K562 (cell line): ENCODE results near the gene ITSN1. TPM values are rescaled to one million over a fixed set of nuclear protein-coding genes. Genes with fewer than 3 reads are reported as not detected.

Experiments used
- DNMT1 ChIP-seq: fragments of 450-650 bp; IDR thresholded peaks from 2 replicates; pipeline ENCODE4 v1.6.1; 2016; ENCODE audit warnings: antibody characterized with exemption, mild to moderate bottlenecking
- ELF4 ChIP-seq: fragments of 450-650 bp; formaldehyde crosslinking; IDR thresholded peaks from 2 replicates; pipeline ENCODE4 v1.4.0; 2022; ENCODE audit warnings: missing genetic modification characterization
- ESRRA ChIP-seq: fragments of 450-650 bp; IDR thresholded peaks from 2 replicates; pipeline ENCODE4 v1.6.1; 2014; ENCODE audit warnings: low read depth, mild to moderate bottlenecking, moderate library complexity, borderline replicate concordance
- FIP1L1 ChIP-seq: fragments of 200-400 bp; formaldehyde crosslinking; IDR thresholded peaks from 2 replicates; pipeline ENCODE4 v1.6.1; 2018; ENCODE audit warnings: mild to moderate bottlenecking, low read depth, low read length; ENCODE audit not compliant: poor library complexity, severe bottlenecking
- L3MBTL2 ChIP-seq: fragments of 450-650 bp; IDR thresholded peaks from 2 replicates; pipeline ENCODE4 v1.6.1; 2016; ENCODE audit warnings: mild to moderate bottlenecking, moderate library complexity
- MAZ ChIP-seq, 2 experiments: fragments of 450-650 bp in 1 of 2; sonication (generic) in 1 of 2; formaldehyde crosslinking; IDR thresholded peaks in 1 of 2; conservative IDR thresholded peaks in 1 of 2; 2 replicates each; pipeline versions ENCODE4 v1.4.0 to v1.5.0; 2020; ENCODE audit warnings: mild to moderate bottlenecking in 1 of 2, missing genetic modification reagents in 1 of 2
- MED1 ChIP-seq: sonication (generic); formaldehyde crosslinking; IDR thresholded peaks from 2 replicates; pipeline ENCODE4 v1.8.1; 2023; ENCODE audit warnings: missing genetic modification reagents, borderline replicate concordance
- NR2F6 ChIP-seq: fragments of 450-650 bp; formaldehyde crosslinking; IDR thresholded peaks from 2 replicates; pipeline ENCODE4 v1.4.0; 2020; ENCODE audit warnings: mild to moderate bottlenecking
- PYGO2 ChIP-seq: fragments of 450-650 bp; IDR thresholded peaks from 2 replicates; pipeline ENCODE4 v1.6.1; 2016; ENCODE audit warnings: mild to moderate bottlenecking, missing genetic modification characterization, moderate library complexity, missing compliant biosample characterization
- TEAD2 ChIP-seq: fragments of 450-650 bp; IDR thresholded peaks from 2 replicates; pipeline ENCODE4 v1.6.1; 2016; ENCODE audit warnings: missing genetic modification characterization, control low read depth, missing compliant biosample characterization
- ZFP1 ChIP-seq: fragments of 450-650 bp; formaldehyde crosslinking; IDR thresholded peaks from 2 replicates; pipeline ENCODE4 v1.4.0; 2020; ENCODE audit warnings: mild to moderate bottlenecking, mixed read lengths
- polyA plus RNA-seq, 8 experiments: library from polyadenylated mRNA; depleted of rRNA in 4 of 8; stranded (reverse) in 5 of 8; unstranded in 3 of 8; fragments of >200 nt; fragmentation: Nextera tagmentation in 2 of 8; fragmentation: Illumina TruSeq in 1 of 8; extraction: Ambion mirVana in 2 of 8; extraction: Trizol in 1 of 8; gene quantifications; 2 replicates each; pipeline versions ENCODE4 v1.2.1 to v1.2.3, GENCODE V29; 2011 to 2014; ENCODE audit warnings: inconsistent platforms in 1 of 8, missing spikeins in 1 of 8
- total RNA-seq, 7 experiments: library from RNA; depleted of rRNA in 6 of 7; stranded (reverse); fragments of >200 nt in 6 of 7; fragmentation: Illumina TruSeq in 2 of 7; extraction: Trizol in 2 of 7; gene quantifications; 2 replicates each; pipeline versions ENCODE4 v1.2.1 to v1.2.3, GENCODE V29; 2011 to 2021; ENCODE audit warnings: low replicate concordance in 1 of 7
- TF ChIP-seq, protein P1 (sequence below), 2 experiments: fragments of 450-650 bp; IDR thresholded peaks; 2 replicates each; pipeline ENCODE4 v1.6.1; 2018; ENCODE audit warnings: mild to moderate bottlenecking in 2 of 2, low read depth in 1 of 2; ENCODE audit not compliant: partially characterized antibody in 2 of 2
- TF ChIP-seq, protein P2 (sequence below): fragments of 450-650 bp; IDR thresholded peaks from 2 replicates; pipeline ENCODE4 v1.7.1; 2018; ENCODE audit warnings: mild to moderate bottlenecking, low read depth; ENCODE audit not compliant: partially characterized antibody
- TF ChIP-seq, protein P3 (sequence below): fragments of 250-450 bp; sonication (Bioruptor Pico); IDR thresholded peaks from 2 replicates; pipeline ENCODE4 v1.8.0; 2021; ENCODE audit warnings: borderline replicate concordance, mild to moderate bottlenecking, moderate library complexity; ENCODE audit not compliant: poor library complexity, severe bottlenecking
- TF ChIP-seq, protein P4 (sequence below): sonication (generic); formaldehyde crosslinking; IDR thresholded peaks from 2 replicates; pipeline ENCODE4 v1.8.1; 2022; ENCODE audit warnings: missing genetic modification reagents
- TF ChIP-seq, protein P5 (sequence below): fragments of 450-650 bp; formaldehyde crosslinking; IDR thresholded peaks from 2 replicates; pipeline ENCODE4 v1.4.0; 2020; ENCODE audit warnings: mild to moderate bottlenecking, moderate library complexity

The ITSN1 gene
- total and polyA plus RNA-seq, 9 of the 15 experiments (the other 6 are each of a cell fraction or from before 2014, with no cell fraction given): 1.1 to 12.6 (median 4.8) TPM

DNA sequence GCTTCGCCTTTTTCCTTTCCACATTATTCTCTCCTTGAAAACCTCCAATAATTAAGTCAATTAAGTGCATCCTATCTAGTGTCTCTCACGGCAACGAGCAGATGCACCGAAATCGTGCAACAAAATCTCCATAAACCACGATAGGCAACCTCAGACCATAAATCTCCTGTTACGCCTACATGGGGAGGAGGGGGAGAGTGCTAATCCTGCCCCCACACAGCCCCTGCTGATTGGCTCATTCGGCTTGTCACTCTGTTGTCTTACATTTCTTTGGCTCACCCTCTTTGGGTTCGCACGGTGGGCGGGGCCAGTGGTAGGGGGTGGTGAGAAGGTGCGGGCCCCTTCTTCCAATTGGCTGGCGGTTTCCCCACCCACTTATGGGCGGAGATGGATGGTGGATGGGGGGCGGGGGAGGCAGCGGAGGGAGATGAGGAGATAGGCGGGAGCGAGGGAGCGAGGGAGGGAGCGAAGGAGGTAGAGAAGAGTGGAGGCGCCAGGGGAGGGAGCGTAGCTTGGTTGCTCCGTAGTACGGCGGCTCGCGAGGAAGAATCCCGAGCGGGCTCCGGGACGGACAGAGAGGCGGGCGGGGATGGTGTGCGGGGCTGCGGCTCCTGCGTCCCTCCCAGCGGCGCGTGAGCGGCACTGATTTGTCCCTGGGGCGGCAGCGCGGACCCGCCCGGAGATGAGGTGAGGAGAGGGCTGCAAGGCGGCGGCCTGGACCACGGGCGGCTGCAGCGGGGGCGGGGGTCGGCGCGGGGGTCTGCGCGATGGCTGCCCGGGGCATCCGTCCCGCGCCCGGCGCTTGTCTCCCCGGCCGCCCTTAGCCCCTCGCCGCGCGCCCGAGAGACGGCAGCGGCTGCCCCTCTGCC lies at the start of gene ITSN1 (continued):
- TF ChIP-seq, protein P1, sequence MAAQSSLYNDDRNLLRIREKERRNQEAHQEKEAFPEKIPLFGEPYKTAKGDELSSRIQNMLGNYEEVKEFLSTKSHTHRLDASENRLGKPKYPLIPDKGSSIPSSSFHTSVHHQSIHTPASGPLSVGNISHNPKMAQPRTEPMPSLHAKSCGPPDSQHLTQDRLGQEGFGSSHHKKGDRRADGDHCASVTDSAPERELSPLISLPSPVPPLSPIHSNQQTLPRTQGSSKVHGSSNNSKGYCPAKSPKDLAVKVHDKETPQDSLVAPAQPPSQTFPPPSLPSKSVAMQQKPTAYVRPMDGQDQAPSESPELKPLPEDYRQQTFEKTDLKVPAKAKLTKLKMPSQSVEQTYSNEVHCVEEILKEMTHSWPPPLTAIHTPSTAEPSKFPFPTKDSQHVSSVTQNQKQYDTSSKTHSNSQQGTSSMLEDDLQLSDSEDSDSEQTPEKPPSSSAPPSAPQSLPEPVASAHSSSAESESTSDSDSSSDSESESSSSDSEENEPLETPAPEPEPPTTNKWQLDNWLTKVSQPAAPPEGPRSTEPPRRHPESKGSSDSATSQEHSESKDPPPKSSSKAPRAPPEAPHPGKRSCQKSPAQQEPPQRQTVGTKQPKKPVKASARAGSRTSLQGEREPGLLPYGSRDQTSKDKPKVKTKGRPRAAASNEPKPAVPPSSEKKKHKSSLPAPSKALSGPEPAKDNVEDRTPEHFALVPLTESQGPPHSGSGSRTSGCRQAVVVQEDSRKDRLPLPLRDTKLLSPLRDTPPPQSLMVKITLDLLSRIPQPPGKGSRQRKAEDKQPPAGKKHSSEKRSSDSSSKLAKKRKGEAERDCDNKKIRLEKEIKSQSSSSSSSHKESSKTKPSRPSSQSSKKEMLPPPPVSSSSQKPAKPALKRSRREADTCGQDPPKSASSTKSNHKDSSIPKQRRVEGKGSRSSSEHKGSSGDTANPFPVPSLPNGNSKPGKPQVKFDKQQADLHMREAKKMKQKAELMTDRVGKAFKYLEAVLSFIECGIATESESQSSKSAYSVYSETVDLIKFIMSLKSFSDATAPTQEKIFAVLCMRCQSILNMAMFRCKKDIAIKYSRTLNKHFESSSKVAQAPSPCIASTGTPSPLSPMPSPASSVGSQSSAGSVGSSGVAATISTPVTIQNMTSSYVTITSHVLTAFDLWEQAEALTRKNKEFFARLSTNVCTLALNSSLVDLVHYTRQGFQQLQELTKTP (IDR thresholded peaks at IDR 0.05; ENCODE audit: low read depth in 1 of 2, partially characterized antibody in 2 of 2): no peak
- no peak for TF ChIP-seq NR2F6 (CRISPR knock-in tag)
- TF ChIP-seq ELF4: peak; percentile 86; the same call in 1 of the 2 replicates
- no peak for TF ChIP-seq MED1 (CRISPR knock-in tag)
- TF ChIP-seq, protein P2, sequence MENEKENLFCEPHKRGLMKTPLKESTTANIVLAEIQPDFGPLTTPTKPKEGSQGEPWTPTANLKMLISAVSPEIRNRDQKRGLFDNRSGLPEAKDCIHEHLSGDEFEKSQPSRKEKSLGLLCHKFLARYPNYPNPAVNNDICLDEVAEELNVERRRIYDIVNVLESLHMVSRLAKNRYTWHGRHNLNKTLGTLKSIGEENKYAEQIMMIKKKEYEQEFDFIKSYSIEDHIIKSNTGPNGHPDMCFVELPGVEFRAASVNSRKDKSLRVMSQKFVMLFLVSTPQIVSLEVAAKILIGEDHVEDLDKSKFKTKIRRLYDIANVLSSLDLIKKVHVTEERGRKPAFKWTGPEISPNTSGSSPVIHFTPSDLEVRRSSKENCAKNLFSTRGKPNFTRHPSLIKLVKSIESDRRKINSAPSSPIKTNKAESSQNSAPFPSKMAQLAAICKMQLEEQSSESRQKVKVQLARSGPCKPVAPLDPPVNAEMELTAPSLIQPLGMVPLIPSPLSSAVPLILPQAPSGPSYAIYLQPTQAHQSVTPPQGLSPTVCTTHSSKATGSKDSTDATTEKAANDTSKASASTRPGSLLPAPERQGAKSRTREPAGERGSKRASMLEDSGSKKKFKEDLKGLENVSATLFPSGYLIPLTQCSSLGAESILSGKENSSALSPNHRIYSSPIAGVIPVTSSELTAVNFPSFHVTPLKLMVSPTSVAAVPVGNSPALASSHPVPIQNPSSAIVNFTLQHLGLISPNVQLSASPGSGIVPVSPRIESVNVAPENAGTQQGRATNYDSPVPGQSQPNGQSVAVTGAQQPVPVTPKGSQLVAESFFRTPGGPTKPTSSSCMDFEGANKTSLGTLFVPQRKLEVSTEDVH: peak; percentile 63
- peak; percentile 55 for TF ChIP-seq ESRRA
- TF ChIP-seq FIP1L1: no peak
- TF ChIP-seq, protein P3, sequence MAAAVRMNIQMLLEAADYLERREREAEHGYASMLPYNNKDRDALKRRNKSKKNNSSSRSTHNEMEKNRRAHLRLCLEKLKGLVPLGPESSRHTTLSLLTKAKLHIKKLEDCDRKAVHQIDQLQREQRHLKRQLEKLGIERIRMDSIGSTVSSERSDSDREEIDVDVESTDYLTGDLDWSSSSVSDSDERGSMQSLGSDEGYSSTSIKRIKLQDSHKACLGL: no peak
- no peak for TF ChIP-seq PYGO2 (tag)
- no peak; the same call in 1 of the 2 replicates for TF ChIP-seq L3MBTL2
- TF ChIP-seq, protein P4, sequence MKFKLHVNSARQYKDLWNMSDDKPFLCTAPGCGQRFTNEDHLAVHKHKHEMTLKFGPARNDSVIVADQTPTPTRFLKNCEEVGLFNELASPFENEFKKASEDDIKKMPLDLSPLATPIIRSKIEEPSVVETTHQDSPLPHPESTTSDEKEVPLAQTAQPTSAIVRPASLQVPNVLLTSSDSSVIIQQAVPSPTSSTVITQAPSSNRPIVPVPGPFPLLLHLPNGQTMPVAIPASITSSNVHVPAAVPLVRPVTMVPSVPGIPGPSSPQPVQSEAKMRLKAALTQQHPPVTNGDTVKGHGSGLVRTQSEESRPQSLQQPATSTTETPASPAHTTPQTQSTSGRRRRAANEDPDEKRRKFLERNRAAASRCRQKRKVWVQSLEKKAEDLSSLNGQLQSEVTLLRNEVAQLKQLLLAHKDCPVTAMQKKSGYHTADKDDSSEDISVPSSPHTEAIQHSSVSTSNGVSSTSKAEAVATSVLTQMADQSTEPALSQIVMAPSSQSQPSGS (CRISPR knock-in tag): no peak
- peak in 1 of 2 experiments; percentile 94; a peak in 2 of 4 replicates for TF ChIP-seq MAZ (CRISPR knock-in tag; conservative IDR thresholded peaks at IDR 0.05 in 1 of 2, IDR thresholded peaks at IDR 0.05 in 1 of 2)
- TF ChIP-seq DNMT1: no peak
- no peak for TF ChIP-seq TEAD2 (tag)
- no peak for TF ChIP-seq ZFP1 (CRISPR knock-in tag)
- TF ChIP-seq, protein P5, sequence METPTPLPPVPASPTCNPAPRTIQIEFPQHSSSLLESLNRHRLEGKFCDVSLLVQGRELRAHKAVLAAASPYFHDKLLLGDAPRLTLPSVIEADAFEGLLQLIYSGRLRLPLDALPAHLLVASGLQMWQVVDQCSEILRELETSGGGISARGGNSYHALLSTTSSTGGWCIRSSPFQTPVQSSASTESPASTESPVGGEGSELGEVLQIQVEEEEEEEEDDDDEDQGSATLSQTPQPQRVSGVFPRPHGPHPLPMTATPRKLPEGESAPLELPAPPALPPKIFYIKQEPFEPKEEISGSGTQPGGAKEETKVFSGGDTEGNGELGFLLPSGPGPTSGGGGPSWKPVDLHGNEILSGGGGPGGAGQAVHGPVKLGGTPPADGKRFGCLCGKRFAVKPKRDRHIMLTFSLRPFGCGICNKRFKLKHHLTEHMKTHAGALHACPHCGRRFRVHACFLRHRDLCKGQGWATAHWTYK (CRISPR knock-in tag): peak; percentile 49; the same call in 1 of the 2 replicates
